Common myeloid progenitor, CD34-positive (primary cell): ENCODE measurements around the gene SLX9.
A peak's percentile ranks its signal among the peaks of the same experiment; 100 is the strongest.

Experiments used
- CTCF ChIA-PET: fragments of 350-600 bp; sonication (Branson Sonifier 250); formaldehyde crosslinking; loops from one replicate; lab custom pipeline; 2021; ENCODE audit warnings: antibody characterized with exemption; lab: Charles Lee
- POLR2A ChIA-PET: fragments of 350-600 bp; sonication (Branson Sonifier 250); formaldehyde crosslinking; loops from one replicate; lab custom pipeline; 2021; ENCODE audit warnings: antibody characterized with exemption; lab: Charles Lee
- DNase-seq, 3 donors: peaks; one replicate each; pipeline versions ENCODE4 v3.0.0 to v3.0.0-alpha.2; 2013
- H3K27ac ChIP-seq, 2 experiments: 1 replicate in 1 of 2; 2 replicates in 1 of 2; pipeline ENCODE4 v1.7.0; 2013; ENCODE audit warnings: inconsistent platforms in 2 of 2, low read length in 2 of 2, mild to moderate bottlenecking in 2 of 2, low read depth in 1 of 2, moderate library complexity in 1 of 2; ENCODE audit not compliant: severe bottlenecking in 2 of 2, insufficient read depth in 1 of 2, poor library complexity in 1 of 2
- H3K27me3 ChIP-seq, 5 experiments: replicated peaks in 2 of 5; 1 replicate in 3 of 5; 2 replicates in 2 of 5; pipeline versions ENCODE4 v1.6.1 to v1.7.0; 2013; ENCODE audit warnings: low read length in 4 of 5, mild to moderate bottlenecking in 2 of 5, moderate library complexity in 2 of 5, inconsistent platforms in 1 of 5; ENCODE audit not compliant: insufficient read depth in 5 of 5, control insufficient read depth in 4 of 5
- H3K36me3 ChIP-seq, 4 experiments: 1 replicate in 2 of 4; 2 replicates in 2 of 4; pipeline versions ENCODE4 v1.6.1 to v1.7.0; 2013; ENCODE audit warnings: low read length in 3 of 4, control low read depth in 1 of 4, mild to moderate bottlenecking in 1 of 4; ENCODE audit not compliant: control insufficient read depth in 4 of 4, insufficient read depth in 4 of 4
- H3K4me1 ChIP-seq, 4 experiments: 1 replicate in 3 of 4; 2 replicates in 1 of 4; pipeline versions ENCODE4 v1.6.1 to v1.7.1; 2013; ENCODE audit warnings: low read length in 3 of 4, mild to moderate bottlenecking in 3 of 4, control low read depth in 1 of 4, inconsistent platforms in 1 of 4, moderate library complexity in 1 of 4; ENCODE audit not compliant: control insufficient read depth in 4 of 4, insufficient read depth in 4 of 4; ENCODE audit errors: control extremely low read depth in 1 of 4
- H3K4me3 ChIP-seq, 7 experiments: 1 replicate in 4 of 7; 2 replicates in 3 of 7; pipeline versions ENCODE4 v1.5.1 to v1.7.0; 2013; ENCODE audit warnings: mild to moderate bottlenecking in 7 of 7, low read length in 6 of 7, moderate library complexity in 6 of 7, inconsistent platforms in 2 of 7, low read depth in 2 of 7, control low read depth in 1 of 7; ENCODE audit not compliant: insufficient read depth in 4 of 7, control insufficient read depth in 1 of 7; ENCODE audit errors: extremely low read depth in 1 of 7
- H3K9me3 ChIP-seq, 5 experiments: 1 replicate in 4 of 5; 2 replicates in 1 of 5; pipeline versions ENCODE4 v1.6.1 to v1.7.1; 2013; ENCODE audit warnings: low read length in 4 of 5, mild to moderate bottlenecking in 2 of 5, inconsistent platforms in 1 of 5, low read depth in 1 of 5, moderate library complexity in 1 of 5; ENCODE audit not compliant: control insufficient read depth in 4 of 5, insufficient read depth in 2 of 5; ENCODE audit errors: control extremely low read depth in 1 of 5
- WGBS: methylation state at CpG from one replicate; pipeline ENCODE4 v1.1.5; 2013; ENCODE audit not compliant: insufficient coverage; 5-methylcytosine and 5-hydroxymethylcytosine counted together

The SLX9 gene

DNA sequence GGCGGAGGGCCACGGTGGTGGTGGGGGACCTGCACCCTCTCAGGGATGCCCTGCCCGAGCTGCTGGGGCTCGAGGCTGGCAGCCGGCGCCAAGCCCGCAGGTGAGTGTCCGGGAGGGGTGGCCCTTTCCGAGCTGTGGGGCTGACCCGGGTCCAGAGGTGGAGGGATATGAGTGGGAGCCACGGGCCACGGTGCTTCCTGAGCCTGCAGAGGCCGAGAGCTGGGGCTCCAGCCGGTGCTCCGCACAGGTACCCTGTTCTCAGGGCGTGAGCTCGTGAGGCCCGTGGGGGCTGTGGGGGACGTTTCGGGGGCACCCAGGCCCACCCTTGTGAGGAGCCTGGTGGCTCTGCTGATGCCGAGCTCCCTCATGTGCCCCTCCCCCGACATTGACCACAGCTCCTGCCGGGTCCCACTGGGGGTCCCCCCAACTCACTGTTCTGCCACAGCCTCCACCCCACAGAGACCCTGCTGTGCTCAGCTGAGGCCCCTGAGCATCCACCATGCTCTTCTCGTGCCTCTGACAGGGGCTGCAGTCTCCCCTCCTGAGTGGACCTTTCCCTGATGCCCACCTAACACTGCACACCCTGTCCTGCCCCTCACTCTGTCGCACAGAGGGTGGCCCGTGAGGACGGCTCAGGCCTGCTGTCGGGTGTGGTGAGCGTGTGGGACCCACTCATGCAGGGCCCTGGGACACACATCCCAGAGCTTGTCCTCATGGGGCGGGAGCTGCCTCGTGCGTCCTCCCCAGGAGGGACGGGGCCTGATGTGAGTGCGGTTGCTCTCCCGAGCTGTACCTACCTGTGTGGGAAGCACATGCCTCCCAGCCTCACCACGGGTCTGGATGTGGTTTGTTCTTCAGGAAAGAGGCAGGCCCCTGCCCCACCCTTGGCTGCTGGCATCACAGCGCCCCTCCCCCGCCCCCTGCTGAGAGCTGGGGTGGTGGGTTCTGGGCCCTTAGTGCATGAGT lies 27.5 kb downstream of the SLX9 start:
- CTCF ChIA-PET, result interaction anchor here (1.6 to 8.5 kb wide), 4 partner anchors 19 to 171 kb away, joined by 3 to 74 read pairs (median 12); no protein-coding TSS in a partner anchor

DNA sequence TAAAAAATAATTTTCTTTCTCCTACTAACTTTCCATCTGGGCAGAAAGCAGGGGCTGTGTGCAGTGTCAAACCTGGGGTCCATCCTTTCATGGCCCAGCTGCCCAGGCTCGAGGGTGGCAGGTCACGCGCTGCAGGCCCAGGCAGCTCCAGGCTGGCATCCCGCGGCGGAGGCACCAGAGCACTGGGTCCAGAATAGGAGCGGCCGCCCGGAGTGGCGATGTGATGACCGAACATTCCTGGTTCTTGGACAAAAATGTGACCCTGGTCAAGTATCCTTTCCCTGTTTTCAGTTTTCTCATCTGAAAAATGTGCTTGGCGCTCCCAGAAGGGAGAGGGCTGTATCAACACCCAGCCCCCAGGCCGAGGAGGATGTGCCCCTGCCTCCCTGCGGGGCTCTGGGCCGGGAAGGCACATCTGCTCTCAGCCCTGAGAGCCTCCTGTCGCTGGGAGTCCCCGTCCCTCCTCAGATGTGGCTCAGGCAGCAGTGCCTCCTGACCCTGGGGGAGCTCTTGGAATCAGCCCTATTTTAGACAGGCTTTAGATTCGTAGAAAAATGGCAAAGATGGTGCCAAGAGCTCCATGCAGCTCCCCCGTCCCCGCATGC lies 29.3 kb downstream of the SLX9 start:
- no peak for DNase-seq
- POLR2A ChIA-PET, result no interaction called here
- H3K27ac ChIP-seq, result no peak overlapping the region
- no peaks in the 10 kb centered on the region for H3K27me3 ChIP-seq
- H3K9me3 ChIP-seq, result no peaks in the 10 kb centered on the region
- H3K4me1 ChIP-seq, result peaks cover 0 to 71% (median 53%) of the 10 kb centered on the region in 4 experiments
- peaks cover 0 to 51% (median 15%) of the 10 kb centered on the region in 4 experiments for H3K36me3 ChIP-seq
- H3K4me3 ChIP-seq, result peak overlapping the region in 2 of 7 experiments; percentile 32 to 33
- CTCF ChIA-PET, result interaction anchor here (0.9 to 3.9 kb wide), 6 partner anchors 19 to 167 kb away, joined by 3 to 14 read pairs (median 6); no protein-coding TSS in a partner anchor
- WGBS, result 94% methylated on average over 20 of the region's 20 CpGs

More for the DNA sequence above, 27.5 kb downstream of the SLX9 start:
- H3K9me3 ChIP-seq, result peaks cover 0 to 2% (median 0%) of the 10 kb centered on the region in 5 experiments
- H3K4me3 ChIP-seq, result no peak overlapping the region
- no peaks in the 10 kb centered on the region for H3K27me3 ChIP-seq
- DNase-seq, result peak in 1 of 3 donors; percentile 19
- H3K27ac ChIP-seq, result no peak overlapping the region
- peaks cover 0 to 50% (median 12%) of the 10 kb centered on the region in 4 experiments for H3K36me3 ChIP-seq
- POLR2A ChIA-PET, result no interaction called here
- WGBS, result 90% methylated on average over 26 of the region's 38 CpGs
- H3K4me1 ChIP-seq, result peaks cover 0 to 66% (median 53%) of the 10 kb centered on the region in 4 experiments

GRCh38 chr21:44969931-44970755 lies 30.3 kb downstream of the SLX9 start:
- 65% methylated on average over 22 of the region's 24 CpGs for WGBS
- Histone ChIP-seq H3K9me3 (no peaks in the 10 kb centered on the region), H3K27ac (no peak overlapping the region), H3K4me1 (peaks cover 0 to 67% (median 51%) of the 10 kb centered on the region in 4 experiments), H3K4me3 (peak overlapping the region in 3 of 7 experiments; percentile 32 to 45 (median 39)), H3K27me3 (no peaks in the 10 kb centered on the region), H3K36me3 (peaks cover 0 to 49% (median 20%) of the 10 kb centered on the region in 4 experiments)
- ChIA-PET POLR2A (no interaction called here), CTCF (interaction anchor here (0.7 to 3.9 kb wide), 8 partner anchors 20 to 166 kb away, joined by 3 to 14 read pairs (median 3); no protein-coding TSS in a partner anchor)
- DNase-seq, result peak; percentile 36 to 77 (median 67)

- no peak for DNase-seq
- no peak overlapping the region for H3K4me3 ChIP-seq
- H3K4me1 ChIP-seq, result peaks cover 0 to 59% (median 43%) of the 10 kb centered on the region in 4 experiments
- no peaks in the 10 kb centered on the region for H3K9me3 ChIP-seq
- ChIA-PET CTCF (interaction anchor here (0.7 to 3.9 kb wide), 6 partner anchors 21 to 166 kb away, joined by 3 to 14 read pairs (median 6); no protein-coding TSS in a partner anchor), POLR2A (no interaction called here)
- no peak overlapping the region for H3K27ac ChIP-seq
- 96% methylated on average over 34 of the region's 36 CpGs for WGBS
- peaks cover 0 to 48% (median 27%) of the 10 kb centered on the region in 4 experiments for H3K36me3 ChIP-seq
- no peaks in the 10 kb centered on the region for H3K27me3 ChIP-seq
Observed at GRCh38 chr21:44970766-44971671, 31.2 kb downstream of the SLX9 start.

DNA sequence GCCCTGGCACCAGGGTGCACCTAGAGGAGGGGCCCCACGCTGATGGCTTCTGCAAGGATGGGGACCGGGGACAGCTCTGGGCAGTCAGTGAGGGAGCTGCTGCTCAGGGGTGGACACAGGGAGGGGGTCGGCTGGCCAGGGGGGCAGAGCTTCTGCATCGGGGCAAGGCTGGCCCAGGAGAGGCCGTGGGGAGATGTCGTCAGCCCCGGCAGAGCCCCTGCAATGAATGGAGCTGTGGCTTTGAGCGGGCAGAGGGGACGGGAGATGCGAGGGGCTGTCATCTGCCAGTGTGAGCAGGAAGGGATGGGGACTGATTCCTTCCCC lies 31.8 kb downstream of the SLX9 start:
- Histone ChIP-seq H3K9me3 (no peaks in the 10 kb centered on the region), H3K4me3 (no peak overlapping the region), H3K36me3 (peaks cover 0 to 47% (median 30%) of the 10 kb centered on the region in 4 experiments), H3K27me3 (no peaks in the 10 kb centered on the region), H3K27ac (no peak overlapping the region), H3K4me1 (peaks cover 0 to 53% (median 37%) of the 10 kb centered on the region in 4 experiments)
- ChIA-PET CTCF (interaction anchor here (1.5 to 3.9 kb wide), 4 partner anchors 21 to 166 kb away, joined by 3 to 14 read pairs (median 8); no protein-coding TSS in a partner anchor), POLR2A (no interaction called here)
- DNase-seq, result no peak
- 90% methylated on average over 9 of the region's 10 CpGs for WGBS
